ENCODE data around the gene XPR1. TPM values are rescaled to one million over a fixed set of nuclear protein-coding genes. Genes with fewer than 3 reads are reported as not detected.

XPR1 gene
- total and polyA plus RNA-seq, 2 of the 8 experiments (the other 6 are each of a cell fraction or from before 2014, with no cell fraction given): 28.6 to 43.9 TPM

GRCh38 chr1:180791806-180792205 lies 160.0 kb downstream of the XPR1 start:
- no peaks in the 10 kb centered on the region for H3K79me2 ChIP-seq (ENCODE audit: control insufficient read depth in 1 of 2, insufficient read depth in 2 of 2, low read length in 2 of 2)
- no peaks in the 10 kb centered on the region for H3K27me3 ChIP-seq (replicated peaks in 1 of 4; ENCODE audit: control insufficient read depth in 3 of 4, extremely low read depth in 1 of 4, insufficient read depth in 3 of 4, low read length in 3 of 4)
- H2BK12ac ChIP-seq (ENCODE audit: low read depth, low read length): no peak overlapping the region
- H4K20me1 ChIP-seq (replicated peaks in 1 of 2; ENCODE audit: control insufficient read depth in 1 of 2, insufficient read depth in 2 of 2, low read length in 2 of 2): no peaks in the 10 kb centered on the region
- no peak overlapping the region for H2BK120ac ChIP-seq (replicated peaks; ENCODE audit: low read depth, low read length)
- no peaks in the 10 kb centered on the region; a peak in 1 of 8 replicates for H3K36me3 ChIP-seq (ENCODE audit: control insufficient read depth in 2 of 4, insufficient read depth in 4 of 4, low read length in 3 of 4)
- no peak overlapping the region for H2BK20ac ChIP-seq (ENCODE audit: low read length)
- no peaks in the 10 kb centered on the region for H3K79me1 ChIP-seq (ENCODE audit: low read depth, low read length)
- POLR2A ChIA-PET (ENCODE audit: partially characterized antibody): no interaction called here
- no peak overlapping the region for H4K8ac ChIP-seq (ENCODE audit: extremely low read depth, insufficient read depth, low read length)
- no peak overlapping the region for H3K4me2 ChIP-seq (ENCODE audit: insufficient read depth in 1 of 2, low read depth in 2 of 2, low read length in 2 of 2)
- H3K9ac ChIP-seq (replicated peaks in 1 of 4; ENCODE audit: extremely low read depth in 1 of 4, low read depth in 3 of 4, low read length in 3 of 4): no peak overlapping the region
- no peak overlapping the region for H3K4ac ChIP-seq (replicated peaks; ENCODE audit: insufficient read length, low read depth, low read length)
- no peaks in the 10 kb centered on the region for H3K23me2 ChIP-seq (ENCODE audit: low read depth, low read length)
- no peak overlapping the region for H4K5ac ChIP-seq (ENCODE audit: insufficient read length, low read depth, low read length)
- H3K14ac ChIP-seq (ENCODE audit: insufficient read length): no peak overlapping the region
- H3K56ac ChIP-seq (replicated peaks; ENCODE audit: insufficient read length, low read depth, low read length): no peak overlapping the region
- no peak overlapping the region for H3K23ac ChIP-seq (ENCODE audit: insufficient read length)
- no peak overlapping the region for H2BK5ac ChIP-seq (ENCODE audit: low read depth, low read length)
- H3K9me3 ChIP-seq (ENCODE audit: insufficient read depth in 2 of 2, low read depth in 1 of 2, low read length in 1 of 2): no peaks in the 10 kb centered on the region
- H4K91ac ChIP-seq (replicated peaks; ENCODE audit: insufficient read length, low read length): no peak overlapping the region
- H3K27ac ChIP-seq (ENCODE audit: low read depth, low read length): no peak overlapping the region
- H3K4me3 ChIP-seq (ENCODE audit: extremely low read depth in 1 of 4, insufficient read depth in 2 of 4, low read depth in 3 of 4, low read length in 4 of 4): no peak overlapping the region
- no peaks in the 10 kb centered on the region for H3K4me1 ChIP-seq (replicated peaks in 1 of 4; ENCODE audit: control insufficient read depth in 3 of 4, insufficient read depth in 4 of 4, low read length in 3 of 4)
- H3K18ac ChIP-seq (ENCODE audit: extremely low read depth, low read length): no peak overlapping the region
- FAIRE-seq (no peak), DNase-seq (ENCODE audit: low read depth in 1 of 2, low spot score in 2 of 2) (no peak)
- no peak overlapping the region for H2AFZ ChIP-seq (ENCODE audit: low read length)
- no peak overlapping the region for H2AK5ac ChIP-seq (ENCODE audit: low read depth, low read length)
- CTCF ChIA-PET (ENCODE audit: partially characterized antibody): interaction anchor here (1.0 kb wide), 1 partner anchor 9 kb away, joined by 3 read pairs; no protein-coding TSS in a partner anchor
- TF ChIP-seq SP1 (IDR thresholded peaks at IDR 0.05; ENCODE audit: low read depth, low read length): no peak
- no peak for TF ChIP-seq EP300 (IDR thresholded peaks at IDR 0.05; ENCODE audit: borderline replicate concordance in 1 of 2, low read depth in 2 of 2, low read length in 2 of 2)
- TF ChIP-seq SIRT6 (IDR thresholded peaks at IDR 0.05; ENCODE audit: low read length): no peak
- no peak for TF ChIP-seq CBX5 (IDR thresholded peaks at IDR 0.05; ENCODE audit: low read depth, low read length)
- no peak for TF ChIP-seq SAP30 (IDR thresholded peaks at IDR 0.05; ENCODE audit: insufficient read depth, insufficient replicate concordance, low read length)
- no peak for TF ChIP-seq CHD2 (IDR thresholded peaks at IDR 0.05; ENCODE audit: low read length)
- no peak for TF ChIP-seq ZNF274 (IDR thresholded peaks at IDR 0.05; ENCODE audit: borderline replicate concordance, extremely low read depth, low read length)
- no peak for TF ChIP-seq YY1 (IDR thresholded peaks at IDR 0.05; ENCODE audit: low read depth, low read length)
- no peak for TF ChIP-seq HDAC2 (IDR thresholded peaks at IDR 0.05; ENCODE audit: borderline replicate concordance in 1 of 2, low read depth in 2 of 2, low read length in 2 of 2)
- TF ChIP-seq BRCA1 (IDR thresholded peaks at IDR 0.05; ENCODE audit: low read depth, low read length): no peak
- H2BK15ac ChIP-seq (ENCODE audit: low read length): no peak overlapping the region
- WGBS, 2 experiments (ENCODE audit: extremely low coverage in 1 of 2, insufficient coverage in 1 of 2, insufficient read length in 1 of 2, insufficient replicate concordance in 2 of 2, low coverage in 1 of 2, low lambda C conversion rate in 2 of 2, missing lambda C conversion rate in 1 of 2): 89% methylated on average over 3 of the region's 3 CpGs; no CpG with 5 or more reads in 1 of the 2 experiments

All from H1 (cell line).